Caco-2 (cell line): ENCODE results near the gene TRAPPC3. TPM values are rescaled to one million over a fixed set of nuclear protein-coding genes. Genes with fewer than 3 reads are reported as not detected.

ENCODE experiments used
- BruUV-seq: library from RNA; stranded (reverse); fragments of 400-500 nt; replicated peaks from 2 replicates; lab custom pipeline; 2021; lab: Mats Ljungman, UMichigan
- CTCF ChIA-PET: fragments of 300-600 bp; sonication (Branson Sonifier 250); formaldehyde crosslinking; loops from one replicate; lab custom pipeline; 2022; ENCODE audit warnings: antibody characterized with exemption; lab: Charles Lee
- POLR2A ChIA-PET: fragments of 300-600 bp; sonication (Branson Sonifier 250); formaldehyde crosslinking; loops from one replicate; lab custom pipeline; 2022; ENCODE audit warnings: antibody characterized with exemption; lab: Charles Lee
- DNase-seq, 2 experiments: peaks; one replicate each; pipeline versions ENCODE4 v3.0.0 to v3.0.0-alpha.2; 2020 to 2022
- H3K27me3 ChIP-seq: replicated peaks from 2 replicates; pipeline ENCODE4 v1.6.0; 2011; ENCODE audit warnings: low read length; ENCODE audit not compliant: control insufficient read depth, insufficient read depth
- H3K36me3 ChIP-seq: 2 replicates; pipeline ENCODE4 v1.5.1; 2011; ENCODE audit warnings: low read length; ENCODE audit not compliant: control insufficient read depth, insufficient read depth
- H3K4me1 ChIP-seq: fragments of 250-450 bp; sonication (Bioruptor Pico); 2 replicates; pipeline ENCODE4 v1.5.1; 2020; ENCODE audit warnings: mild to moderate bottlenecking
- H3K4me3 ChIP-seq: 2 replicates; pipeline ENCODE4 v1.5.1; 2011; ENCODE audit warnings: low read depth, mild to moderate bottlenecking, control low read depth, low read length
- H3K9me3 ChIP-seq: fragments of 250-450 bp; sonication (Bioruptor Pico); 2 replicates; pipeline ENCODE4 v1.5.1; 2020; ENCODE audit warnings: mild to moderate bottlenecking, moderate library complexity
- H3K27ac Mint-ChIP-seq: one replicate; pipeline ENCODE4 v1.8.0; 2022; ENCODE audit warnings: mixed read lengths; ENCODE audit not compliant: unreplicated experiment
- H3K27me3 Mint-ChIP-seq: one replicate; pipeline ENCODE4 v1.8.0; 2022; ENCODE audit warnings: mixed read lengths; ENCODE audit not compliant: insufficient read depth, unreplicated experiment
- H3K36me3 Mint-ChIP-seq: one replicate; pipeline ENCODE4 v1.8.0; 2022; ENCODE audit warnings: mild to moderate bottlenecking, mixed read lengths; ENCODE audit not compliant: insufficient read depth, unreplicated experiment
- H3K4me1 Mint-ChIP-seq: one replicate; pipeline ENCODE4 v1.8.0; 2022; ENCODE audit warnings: low read depth, mixed read lengths; ENCODE audit not compliant: unreplicated experiment
- H3K4me3 Mint-ChIP-seq: one replicate; pipeline ENCODE4 v1.8.0; 2022; ENCODE audit warnings: mild to moderate bottlenecking, moderate library complexity, mixed read lengths; ENCODE audit not compliant: unreplicated experiment
- H3K9me3 Mint-ChIP-seq: one replicate; pipeline ENCODE4 v1.8.0; 2022; ENCODE audit warnings: mixed read lengths; ENCODE audit not compliant: unreplicated experiment
- intact Hi-C: fragments of 100-400 bp; cut with micrococcal nuclease; formaldehyde crosslinking; loops from one replicate; pipeline ENCODE4 v1.10.0; 2022; ENCODE audit not compliant: unreplicated experiment
- total RNA-seq: library from RNA; stranded (reverse); gene quantifications from 2 replicates; pipeline ENCODE4 v1.2.3, GENCODE V29; 2022
- TF ChIP-seq, protein P1 (sequence below), 2 experiments: fragments of 200-600 bp in 1 of 2; IDR thresholded peaks; 1 replicate in 1 of 2; 2 replicates in 1 of 2; pipeline versions ENCODE4 v1.5.1 to v1.8.0; 2011 to 2022; ENCODE audit warnings: antibody characterized with exemption in 1 of 2, control low read depth in 1 of 2, inconsistent platforms in 1 of 2, low read depth in 1 of 2, low read length in 1 of 2, mild to moderate bottlenecking in 1 of 2, moderate library complexity in 1 of 2; ENCODE audit not compliant: insufficient read depth in 1 of 2, severe bottlenecking in 1 of 2, unreplicated experiment in 1 of 2

Gene TRAPPC3
- total RNA-seq, 1 experiment from 2014 or later: 35.4 TPM

DNA sequence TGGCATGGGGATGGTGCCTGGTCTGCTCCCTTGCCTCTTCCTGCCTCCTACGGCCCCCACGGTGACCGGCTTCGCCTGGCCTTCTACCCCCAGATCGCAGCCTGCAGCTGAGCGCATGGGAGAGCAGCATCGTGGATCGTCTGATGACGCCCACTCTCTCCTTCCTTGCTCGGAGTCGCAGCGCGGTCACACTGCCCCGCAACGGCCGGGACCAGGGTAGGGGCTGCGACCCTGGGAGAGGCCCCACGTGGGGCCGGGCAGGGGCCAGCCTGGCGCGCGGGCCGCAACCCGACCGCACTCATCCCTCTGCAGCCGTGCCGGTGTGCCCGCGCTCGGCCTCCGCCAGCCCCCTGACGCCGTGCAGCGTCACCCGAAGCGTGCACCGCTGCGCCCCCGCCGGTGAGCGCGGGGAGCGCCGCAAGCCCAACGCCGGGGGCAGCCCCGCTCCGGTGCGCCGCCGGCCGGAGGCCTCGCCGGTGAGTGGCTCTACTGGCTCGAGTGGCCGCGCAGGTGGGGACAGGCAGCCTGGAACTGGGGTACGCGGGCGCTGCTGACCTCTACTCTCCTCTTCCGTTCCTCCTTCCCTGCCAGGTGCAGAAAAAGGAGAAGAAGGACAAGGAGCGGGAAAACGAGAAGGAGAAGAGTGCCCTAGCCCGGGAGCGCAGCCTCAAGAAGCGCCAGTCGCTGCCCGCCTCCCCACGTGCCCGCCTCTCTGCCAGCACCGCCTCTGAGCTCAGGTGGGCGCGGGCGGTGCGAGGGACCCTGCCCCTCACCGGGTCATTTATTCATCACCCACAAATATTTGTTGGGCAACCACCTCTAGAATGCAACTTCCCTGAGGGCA lies 27.0 kb upstream of the TRAPPC3 start:
- Mint-ChIP-seq H3K36me3 (peaks cover 30% of the 10 kb centered on the region), H3K27me3 (no peaks in the 10 kb centered on the region), H3K9me3 (no peaks in the 10 kb centered on the region), H3K4me1 (no peaks in the 10 kb centered on the region), H3K27ac (no peak overlapping the region), H3K4me3 (no peak overlapping the region)
- TF ChIP-seq, protein P1, sequence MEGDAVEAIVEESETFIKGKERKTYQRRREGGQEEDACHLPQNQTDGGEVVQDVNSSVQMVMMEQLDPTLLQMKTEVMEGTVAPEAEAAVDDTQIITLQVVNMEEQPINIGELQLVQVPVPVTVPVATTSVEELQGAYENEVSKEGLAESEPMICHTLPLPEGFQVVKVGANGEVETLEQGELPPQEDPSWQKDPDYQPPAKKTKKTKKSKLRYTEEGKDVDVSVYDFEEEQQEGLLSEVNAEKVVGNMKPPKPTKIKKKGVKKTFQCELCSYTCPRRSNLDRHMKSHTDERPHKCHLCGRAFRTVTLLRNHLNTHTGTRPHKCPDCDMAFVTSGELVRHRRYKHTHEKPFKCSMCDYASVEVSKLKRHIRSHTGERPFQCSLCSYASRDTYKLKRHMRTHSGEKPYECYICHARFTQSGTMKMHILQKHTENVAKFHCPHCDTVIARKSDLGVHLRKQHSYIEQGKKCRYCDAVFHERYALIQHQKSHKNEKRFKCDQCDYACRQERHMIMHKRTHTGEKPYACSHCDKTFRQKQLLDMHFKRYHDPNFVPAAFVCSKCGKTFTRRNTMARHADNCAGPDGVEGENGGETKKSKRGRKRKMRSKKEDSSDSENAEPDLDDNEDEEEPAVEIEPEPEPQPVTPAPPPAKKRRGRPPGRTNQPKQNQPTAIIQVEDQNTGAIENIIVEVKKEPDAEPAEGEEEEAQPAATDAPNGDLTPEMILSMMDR (IDR thresholded peaks at IDR 0.05; ENCODE audit: insufficient read depth in 1 of 2, low read depth in 1 of 2, low read length in 1 of 2, severe bottlenecking in 1 of 2, unreplicated experiment in 1 of 2): no peak
- ChIA-PET CTCF (no interaction called here), POLR2A (no interaction called here)
- no peaks in the 10 kb centered on the region for H3K27me3 ChIP-seq
- DNase-seq: no peak
- no peaks in the 10 kb centered on the region for H3K4me1 ChIP-seq
- intact Hi-C loops: no loop called here
- H3K9me3 ChIP-seq: no peaks in the 10 kb centered on the region
- no TSS peak for BruUV-seq
- no peaks in the 10 kb centered on the region for H3K36me3 ChIP-seq
- H3K4me3 ChIP-seq: no peak overlapping the region

DNA sequence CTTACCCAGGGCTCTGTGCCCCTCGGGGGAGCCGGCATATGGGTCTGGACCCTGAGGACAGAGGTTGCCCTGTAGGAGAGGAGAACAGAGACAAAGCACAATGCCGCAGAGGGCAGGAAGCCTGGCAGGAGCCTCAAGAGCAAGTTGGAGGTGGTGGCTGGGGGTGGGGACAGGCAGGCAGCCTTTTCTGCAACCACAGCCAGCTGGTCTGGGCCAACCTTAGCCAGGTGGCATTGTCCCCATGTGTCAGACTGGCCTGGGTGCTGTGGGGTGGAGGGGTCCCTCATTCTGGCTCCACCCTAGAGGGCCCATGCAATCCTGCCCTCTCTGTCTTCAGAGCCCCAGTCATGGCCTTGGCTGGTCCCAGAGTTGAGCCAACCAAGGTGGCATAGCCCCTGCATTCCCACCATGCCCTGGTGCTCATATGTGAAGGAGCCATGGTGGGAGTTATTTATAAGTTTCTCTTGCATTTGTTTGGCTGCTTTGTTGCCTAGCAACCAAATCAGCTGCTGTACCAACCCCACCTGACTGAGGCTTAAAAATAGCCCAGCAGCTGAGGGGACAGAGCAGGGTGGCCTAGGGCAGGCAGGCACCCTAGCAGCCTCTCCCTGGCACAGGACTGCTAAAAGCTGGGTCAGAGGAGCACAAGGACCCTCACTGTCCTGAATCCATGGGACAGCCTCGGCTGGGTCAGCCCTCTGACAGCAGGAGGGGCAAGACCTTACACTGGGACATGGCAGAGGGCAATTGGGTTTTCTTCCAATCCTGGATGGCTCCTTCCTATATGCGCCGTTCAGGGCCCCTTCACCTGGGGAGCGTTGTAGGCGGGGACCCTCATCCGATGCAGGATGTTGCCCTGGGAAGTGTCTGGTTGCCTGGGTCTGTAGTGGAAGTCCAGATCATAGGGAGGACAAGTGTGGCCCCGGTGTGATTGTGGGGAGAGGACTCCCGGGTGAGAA lies 26.1 kb upstream of the TRAPPC3 start:
- POLR2A ChIA-PET: no interaction called here
- H3K4me3 Mint-ChIP-seq: no peak overlapping the region
- H3K4me1 Mint-ChIP-seq: no peaks in the 10 kb centered on the region
- CTCF ChIA-PET: no interaction called here
- Histone ChIP-seq H3K4me1 (no peaks in the 10 kb centered on the region), H3K27me3 (no peaks in the 10 kb centered on the region), H3K4me3 (no peak overlapping the region), H3K9me3 (no peaks in the 10 kb centered on the region), H3K36me3 (no peaks in the 10 kb centered on the region)
- peaks cover 29% of the 10 kb centered on the region for H3K36me3 Mint-ChIP-seq
- DNase-seq: no peak
- H3K9me3 Mint-ChIP-seq: no peaks in the 10 kb centered on the region
- no peaks in the 10 kb centered on the region for H3K27me3 Mint-ChIP-seq
- TF ChIP-seq, protein P1 (IDR thresholded peaks at IDR 0.05; ENCODE audit: insufficient read depth in 1 of 2, low read depth in 1 of 2, low read length in 1 of 2, severe bottlenecking in 1 of 2, unreplicated experiment in 1 of 2): no peak
- H3K27ac Mint-ChIP-seq: no peak overlapping the region
- intact Hi-C loops: no loop called here
- BruUV-seq: no TSS peak

DNA sequence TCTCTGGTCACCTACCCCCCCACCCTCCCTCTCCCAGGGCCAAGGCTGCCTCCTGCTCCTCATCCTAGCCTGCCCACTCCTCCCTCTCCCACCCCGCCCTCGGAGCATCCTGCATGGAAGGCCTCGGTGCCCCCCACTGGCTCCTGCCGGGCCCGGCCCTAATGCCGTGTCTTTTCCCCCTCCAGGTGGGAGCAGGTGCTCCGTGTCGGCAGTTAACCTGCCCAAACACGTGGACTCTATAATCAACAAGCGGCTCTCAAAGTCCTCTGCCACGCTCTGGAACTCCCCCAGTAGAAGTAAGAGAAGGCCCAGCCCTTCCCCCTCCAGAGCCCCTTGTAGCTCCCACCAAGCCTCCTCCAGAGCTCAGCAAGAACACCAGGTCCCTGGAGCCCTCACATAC lies 25.4 kb upstream of the TRAPPC3 start:
- Histone ChIP-seq H3K4me3 (no peak overlapping the region), H3K4me1 (no peaks in the 10 kb centered on the region), H3K36me3 (no peaks in the 10 kb centered on the region), H3K9me3 (no peaks in the 10 kb centered on the region), H3K27me3 (no peaks in the 10 kb centered on the region)
- ChIA-PET CTCF (interaction anchor here (1.0 kb wide), 1 partner anchor 13 kb away, joined by 3 read pairs; no protein-coding TSS in a partner anchor), POLR2A (no interaction called here)
- H3K36me3 Mint-ChIP-seq: peaks cover 22% of the 10 kb centered on the region
- no peak overlapping the region for H3K4me3 Mint-ChIP-seq
- intact Hi-C loops: no loop called here
- H3K4me1 Mint-ChIP-seq: no peaks in the 10 kb centered on the region
- H3K27me3 Mint-ChIP-seq: no peaks in the 10 kb centered on the region
- H3K27ac Mint-ChIP-seq: no peak overlapping the region
- no peaks in the 10 kb centered on the region for H3K9me3 Mint-ChIP-seq
- no peak for DNase-seq
- TF ChIP-seq, protein P1 (IDR thresholded peaks at IDR 0.05; ENCODE audit: insufficient read depth in 1 of 2, low read depth in 1 of 2, low read length in 1 of 2, severe bottlenecking in 1 of 2, unreplicated experiment in 1 of 2): no peak
- BruUV-seq: no TSS peak
